IMR-90 (cell line): ENCODE data around the gene COL11A2. TPM values are rescaled to one million over a fixed set of nuclear protein-coding genes. Genes with fewer than 3 reads are reported as not detected.

Experiments
- ATAC-seq: fragments of 200-7000 bp; cut with Tn5 transposase; 2 replicates; pipeline ENCODE4 v1.9.1; 2020; ENCODE audit warnings: low read depth, mild to moderate bottlenecking, moderate library complexity
- BruUV-seq: library from RNA; stranded (reverse); fragments of 400-500 nt; replicated peaks from 2 replicates; lab custom pipeline; 2021; lab: Mats Ljungman, UMichigan
- CTCF ChIA-PET: fragments of 300-600 bp; formaldehyde crosslinking; extraction: SDS; loops from one replicate; lab custom pipeline; 2021; ENCODE audit warnings: antibody characterized with exemption; lab: Yijun Ruan, JAX
- POLR2A ChIA-PET: fragments of 300-600 bp; sonication (Branson Sonifier 250); formaldehyde crosslinking; loops from one replicate; lab custom pipeline; 2022; ENCODE audit warnings: antibody characterized with exemption; ENCODE audit not compliant: unreplicated experiment; lab: Charles Lee
- DNase-seq: peaks from one replicate; pipeline ENCODE4 v3.0.0; 2013
- H2AFZ ChIP-seq: replicated peaks from 2 replicates; pipeline ENCODE3; 2013; ENCODE audit warnings: low read length, mild to moderate bottlenecking; ENCODE audit not compliant: poor library complexity
- H2AK5ac ChIP-seq: 2 replicates; pipeline ENCODE4 v1.6.1; 2013; ENCODE audit warnings: low read depth, low read length, inconsistent platforms
- H2AK9ac ChIP-seq: replicated peaks from 2 replicates; pipeline ENCODE3; 2013; ENCODE audit warnings: mild to moderate bottlenecking, low read depth, low read length, moderate library complexity; ENCODE audit not compliant: poor library complexity
- H2BK120ac ChIP-seq: 2 replicates; pipeline ENCODE4 v1.6.1; 2013; ENCODE audit warnings: low read depth, low read length, inconsistent platforms
- H2BK15ac ChIP-seq: 3 replicates; pipeline ENCODE4 v1.6.1; 2013; ENCODE audit warnings: low read depth, low read length, inconsistent platforms
- H2BK20ac ChIP-seq: 2 replicates; pipeline ENCODE4 v1.6.1; 2013; ENCODE audit warnings: low read depth, mild to moderate bottlenecking, inconsistent platforms, low read length, moderate library complexity
- H2BK5ac ChIP-seq: 2 replicates; pipeline ENCODE4 v1.6.1; 2013; ENCODE audit warnings: mild to moderate bottlenecking, low read depth, low read length, inconsistent platforms; ENCODE audit not compliant: poor library complexity, severe bottlenecking
- H3K14ac ChIP-seq: replicated peaks from 2 replicates; pipeline ENCODE4 v1.6.1; 2013; ENCODE audit warnings: low read depth, low read length, inconsistent platforms
- H3K18ac ChIP-seq: 2 replicates; pipeline ENCODE4 v1.6.1; 2013; ENCODE audit warnings: low read depth, low read length, control low read depth
- H3K23ac ChIP-seq: 2 replicates; pipeline ENCODE4 v1.6.1; 2013; ENCODE audit warnings: low read depth, low read length, inconsistent platforms
- H3K27ac ChIP-seq: 2 replicates; pipeline ENCODE4 v1.5.1; 2013; ENCODE audit warnings: mild to moderate bottlenecking, control low read depth, low read length; ENCODE audit not compliant: insufficient read depth
- H3K27me3 ChIP-seq: 2 replicates; pipeline ENCODE4 v1.6.1; 2013; ENCODE audit warnings: low read length; ENCODE audit not compliant: control insufficient read depth, insufficient read depth
- H3K36me3 ChIP-seq: 2 replicates; pipeline ENCODE4 v1.6.1; 2013; ENCODE audit warnings: low read length, mixed read lengths; ENCODE audit not compliant: control insufficient read depth, insufficient read depth
- H3K4ac ChIP-seq: 2 replicates; pipeline ENCODE4 v1.6.1; 2013; ENCODE audit warnings: low read depth, low read length, inconsistent platforms
- H3K4me1 ChIP-seq: 2 replicates; pipeline ENCODE4 v1.6.1; 2013; ENCODE audit warnings: low read length, mixed read lengths; ENCODE audit not compliant: control insufficient read depth, insufficient read depth
- H3K4me2 ChIP-seq: 2 replicates; pipeline ENCODE4 v1.6.1; 2013; ENCODE audit warnings: low read depth, mild to moderate bottlenecking, control low read depth, low read length, moderate library complexity
- H3K4me3 ChIP-seq: 2 replicates; pipeline ENCODE4 v1.5.1; 2013; ENCODE audit warnings: low read depth, mild to moderate bottlenecking, control low read depth, low read length, moderate library complexity; ENCODE audit not compliant: insufficient read depth
- H3K56ac ChIP-seq: 2 replicates; pipeline ENCODE4 v1.6.1; 2013; ENCODE audit warnings: low read length, inconsistent platforms; ENCODE audit not compliant: insufficient read depth; ENCODE audit errors: extremely low read depth
- H3K79me1 ChIP-seq, 2 experiments: 2 replicates each; pipeline ENCODE4 v1.6.1; 2013; ENCODE audit warnings: low read length in 2 of 2, inconsistent platforms in 1 of 2, low read depth in 1 of 2
- H3K9ac ChIP-seq: 2 replicates; pipeline ENCODE4 v1.6.1; 2013; ENCODE audit warnings: low read depth, low read length, control low read depth
- H3K9me1 ChIP-seq: 2 replicates; pipeline ENCODE4 v1.6.1; 2013; ENCODE audit warnings: low read length, inconsistent platforms; ENCODE audit not compliant: insufficient read depth
- H3K9me3 ChIP-seq: 2 replicates; pipeline ENCODE4 v1.6.1; 2013; ENCODE audit warnings: low read length; ENCODE audit not compliant: control insufficient read depth, insufficient read depth
- H4K20me1 ChIP-seq: 2 replicates; pipeline ENCODE4 v1.6.1; 2013; ENCODE audit warnings: low read length, inconsistent platforms; ENCODE audit not compliant: insufficient read depth
- H4K5ac ChIP-seq: 2 replicates; pipeline ENCODE4 v1.6.1; 2013; ENCODE audit warnings: mild to moderate bottlenecking, low read depth, low read length, control low read depth
- H4K8ac ChIP-seq, 2 experiments: 2 replicates each; pipeline ENCODE4 v1.6.1; 2013; ENCODE audit warnings: low read depth in 2 of 2, low read length in 2 of 2, control low read depth in 1 of 2, inconsistent platforms in 1 of 2
- H4K91ac ChIP-seq: 2 replicates; pipeline ENCODE4 v1.6.1; 2013; ENCODE audit warnings: low read depth, low read length, inconsistent platforms; ENCODE audit not compliant: insufficient read depth
- BHLHE40 ChIP-seq: fragments of 150-350 bp; IDR thresholded peaks from 2 replicates; pipeline ENCODE4 v1.6.1; 2016; ENCODE audit warnings: mild to moderate bottlenecking, low read depth, low read length
- CEBPB ChIP-seq: IDR thresholded peaks from 2 replicates; pipeline ENCODE4 v1.6.1; 2012; ENCODE audit warnings: low read depth, low read length, improper control_type of control experiment
- CTCF ChIP-seq: conservative IDR thresholded peaks from 2 replicates; pipeline ENCODE4 v1.5.1; 2012; ENCODE audit warnings: mild to moderate bottlenecking, low read depth, low read length, improper control_type of control experiment
- ELK1 ChIP-seq: fragments of 150-350 bp; IDR thresholded peaks from 2 replicates; pipeline ENCODE4 v1.6.1; 2016; ENCODE audit warnings: low read depth, mild to moderate bottlenecking, low read length, moderate library complexity, borderline replicate concordance
- FOS ChIP-seq: fragments of 150-350 bp; IDR thresholded peaks from 2 replicates; pipeline ENCODE4 v1.6.1; 2016; ENCODE audit warnings: low read depth, low read length
- MAFK ChIP-seq: IDR thresholded peaks from 2 replicates; pipeline ENCODE4 v1.6.1; 2012; ENCODE audit warnings: low read depth, low read length, improper control_type of control experiment
- MAZ ChIP-seq: IDR thresholded peaks from 2 replicates; pipeline ENCODE4 v1.6.1; 2012; ENCODE audit warnings: low read depth, mild to moderate bottlenecking, low read length, improper control_type of control experiment, moderate library complexity, borderline replicate concordance
- MXI1 ChIP-seq: IDR thresholded peaks from 2 replicates; pipeline ENCODE4 v1.6.1; 2012; ENCODE audit warnings: low read depth, mild to moderate bottlenecking, low read length, moderate library complexity, borderline replicate concordance
- NFE2L2 ChIP-seq: fragments of 150-350 bp; IDR thresholded peaks from 2 replicates; pipeline ENCODE4 v1.6.1; 2016; ENCODE audit warnings: low read depth, mild to moderate bottlenecking, low read length
- POLR2A ChIP-seq: IDR thresholded peaks from 2 replicates; pipeline ENCODE4 v1.6.1; 2012; ENCODE audit warnings: mild to moderate bottlenecking, low read depth, low read length
- RFX5 ChIP-seq: IDR thresholded peaks from 2 replicates; pipeline ENCODE4 v1.8.0; 2012; ENCODE audit warnings: low read depth, mild to moderate bottlenecking, low read length, moderate library complexity
- SMC3 ChIP-seq: fragments of 150-350 bp; IDR thresholded peaks from 2 replicates; pipeline ENCODE4 v1.6.1; 2016; ENCODE audit warnings: low read depth, mild to moderate bottlenecking, antibody characterized with exemption, low read length, moderate library complexity
- USF2 ChIP-seq: fragments of 150-350 bp; IDR thresholded peaks from 2 replicates; pipeline ENCODE4 v1.6.1; 2017; ENCODE audit warnings: mild to moderate bottlenecking, antibody characterized with exemption, low read length, low read depth
- WGBS, 2 experiments: methylation state at CpG; one replicate each; pipeline versions ENCODE4 v1.1.5 to v1.1.7; 2013; ENCODE audit warnings: missing lambda C conversion rate in 2 of 2; ENCODE audit not compliant: insufficient read length in 1 of 2; ENCODE audit errors: extremely low coverage in 2 of 2; 5-methylcytosine and 5-hydroxymethylcytosine counted together
- dilution Hi-C: fragments of 300-500 bp; cut with HindIII; formaldehyde crosslinking; loops from one replicate; pipeline ENCODE4 v1.14.3; 2018; ENCODE audit warnings: low sequenced_read_pairs; ENCODE audit not compliant: unreplicated experiment
- in situ Hi-C: fragments of 300-500 bp; cut with MboI; formaldehyde crosslinking; loops from 3 replicates; pipeline ENCODE4 v1.14.3; 2019; ENCODE audit warnings: low sequenced_read_pairs, inconsistent platforms, mixed read lengths
- intact Hi-C: fragments of 100-400 bp; cut with micrococcal nuclease; formaldehyde crosslinking; loops from 2 replicates; pipeline ENCODE4 v1.10.0; 2022
- polyA plus RNA-seq, 3 experiments: library from polyadenylated mRNA; depleted of rRNA; stranded (reverse); fragments of >200 nt; gene quantifications; 2 replicates each; pipeline ENCODE4 v1.2.3, GENCODE V29; 2012; ENCODE audit warnings: low replicate concordance in 1 of 3
- total RNA-seq: library from RNA; depleted of rRNA; stranded (reverse); fragments of >200 nt; gene quantifications from 2 replicates; pipeline ENCODE4 v1.2.3, GENCODE V29; 2012

COL11A2 gene
- total and polyA plus RNA-seq, 2 of the 4 experiments (the other 2 are of a cell fraction), result under 0.01 to 0.38 TPM

- Histone ChIP-seq H3K27me3 (peaks cover 52% of the 10 kb centered on the region), H3K36me3 (no peaks in the 10 kb centered on the region), H3K4me2 (no peak overlapping the region), H2AFZ (no peak overlapping the region), H3K23ac (no peak overlapping the region), H2BK120ac (no peak overlapping the region), H3K9me3 (no peaks in the 10 kb centered on the region), H3K9ac (no peak overlapping the region), H2AK5ac (no peak overlapping the region), H3K18ac (no peak overlapping the region), H2AK9ac (no peak overlapping the region), H3K4ac (no peak overlapping the region), H4K8ac (no peak overlapping the region), H4K5ac (no peak overlapping the region), H2BK5ac (no peak overlapping the region), H4K91ac (no peak overlapping the region), H2BK20ac (no peak overlapping the region), H3K14ac (no peak overlapping the region), H2BK15ac (no peak overlapping the region), H3K9me1 (no peaks in the 10 kb centered on the region), H3K4me1 (no peaks in the 10 kb centered on the region; the same call in 1 of the 2 replicates), H4K20me1 (no peaks in the 10 kb centered on the region), H3K56ac (no peak overlapping the region), H3K4me3 (no peak overlapping the region), H3K79me1 (no peaks in the 10 kb centered on the region), H3K27ac (no peak overlapping the region)
- no peak for ATAC-seq
- TF ChIP-seq CTCF (no peak), FOS (no peak), RFX5 (no peak), ELK1 (no peak), NFE2L2 (no peak), BHLHE40 (no peak), SMC3 (no peak), MXI1 (no peak), CEBPB (no peak), MAFK (no peak), POLR2A (no peak), MAZ (no peak), USF2 (no peak)
- CTCF ChIA-PET, result interaction anchor here (1.6 kb wide), 1 partner anchor 36 kb away, joined by 3 read pairs; no protein-coding TSS in a partner anchor
- WGBS, 2 experiments, result no CpG with 5 or more reads among the region's 9 CpGs
- DNase-seq, result no peak
- in situ Hi-C loops, result no loop called here
- no TSS peak for BruUV-seq
- intact Hi-C loops, result loop anchor here (1.0 kb wide), 2 partner anchors 54 to 130 kb away; no protein-coding TSS in a partner anchor
- dilution Hi-C loops, result no loop called here
- POLR2A ChIA-PET, result no interaction called here
Measured at GRCh38 chr6:33117811-33118277, 74.4 kb downstream of the COL11A2 start.
